ENCODE measurements around the gene IRX4.
"Not testable (repeated sequence)": the region's sequence is repeated elsewhere in the genome, so short reads cannot be mapped to it uniquely, and the experiment has no call there.

Gene IRX4

DNA sequence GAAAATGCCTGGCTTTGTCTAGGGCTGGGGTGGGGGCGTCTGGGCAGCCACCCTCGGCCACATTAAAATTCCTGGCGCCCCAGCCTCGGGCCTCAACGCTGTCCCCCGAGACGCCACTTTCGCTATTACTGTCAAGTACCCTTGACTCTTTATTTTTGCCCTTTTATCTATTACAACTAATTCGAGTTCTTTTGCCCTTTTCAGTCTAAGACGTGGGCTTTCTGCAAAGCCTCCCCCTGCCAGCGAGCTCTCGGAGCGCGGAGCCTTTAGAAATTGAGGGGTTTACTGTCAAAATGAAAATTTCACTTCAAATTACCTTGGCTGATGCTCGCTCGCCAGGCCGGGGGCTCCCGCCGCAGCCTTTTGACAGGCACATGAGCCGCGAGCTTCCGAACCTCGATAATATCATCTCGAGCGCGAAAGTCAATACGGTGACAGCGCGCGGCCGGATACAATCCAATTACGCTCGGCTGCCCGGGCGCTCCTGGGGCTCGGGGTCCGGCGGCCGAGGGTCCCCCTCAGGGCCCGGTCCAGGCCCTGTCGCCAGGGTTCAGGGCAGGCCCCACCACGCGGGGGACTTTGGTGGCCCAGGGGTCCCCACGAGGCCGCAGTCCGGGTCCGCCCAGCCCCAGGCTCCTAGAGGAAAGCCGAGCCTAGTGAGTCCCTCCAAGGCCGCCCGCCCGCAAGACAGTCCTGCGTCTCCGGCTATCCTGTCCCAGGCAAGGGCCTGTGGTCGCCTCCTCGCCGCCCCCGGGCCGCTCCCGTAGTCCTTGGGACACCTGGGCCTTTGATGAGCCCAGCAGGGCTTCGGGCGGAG lies 6.7 kb downstream of the IRX4 start:
- Histone ChIP-seq H3K4me3 (ENCODE audit: low read length in 2 of 2) (peak overlapping the region in 1 of 2 donors; percentile 8), H3K9me3 (ENCODE audit: control insufficient read depth in 2 of 2, low read length in 2 of 2) (no peaks in the 10 kb centered on the region), H3K9ac (ENCODE audit: low read length in 2 of 2) (no peak overlapping the region), H3K27ac (ENCODE audit: low read length) (no peak overlapping the region), H3K27me3 (ENCODE audit: control insufficient read depth in 1 of 2, insufficient read depth in 2 of 2, low read length in 2 of 2) (peaks cover 55 to 76% of the 10 kb centered on the region in 2 donors), H3K4me1 (ENCODE audit: control insufficient read depth, insufficient read depth, low read length) (peaks cover 12% of the 10 kb centered on the region), H3K36me3 (ENCODE audit: control insufficient read depth in 2 of 2, insufficient read depth in 2 of 2, low read length in 2 of 2) (no peaks in the 10 kb centered on the region)

GRCh38 chr5:1875281-1875842 lies 7.4 kb downstream of the IRX4 start:
- Histone ChIP-seq H3K9me3 (ENCODE audit: control insufficient read depth in 2 of 2, low read length in 2 of 2) (no peaks in the 10 kb centered on the region), H3K36me3 (ENCODE audit: control insufficient read depth in 2 of 2, insufficient read depth in 2 of 2, low read length in 2 of 2) (no peaks in the 10 kb centered on the region), H3K27me3 (ENCODE audit: control insufficient read depth in 1 of 2, insufficient read depth in 2 of 2, low read length in 2 of 2) (peaks cover 50 to 71% of the 10 kb centered on the region in 2 donors), H3K4me1 (ENCODE audit: control insufficient read depth, insufficient read depth, low read length) (peaks cover 12% of the 10 kb centered on the region), H3K9ac (ENCODE audit: low read length in 2 of 2) (no peak overlapping the region), H3K4me3 (ENCODE audit: low read length in 2 of 2) (peak overlapping the region in 1 of 2 donors; percentile 8), H3K27ac (ENCODE audit: low read length) (no peak overlapping the region)

GRCh38 chr5:1874771-1875220 lies 7.9 kb downstream of the IRX4 start:
- H3K27ac ChIP-seq (ENCODE audit: low read length) = no peak overlapping the region
- H3K27me3 ChIP-seq (ENCODE audit: control insufficient read depth in 1 of 2, insufficient read depth in 2 of 2, low read length in 2 of 2) = peaks cover 47 to 65% of the 10 kb centered on the region in 2 donors
- H3K9me3 ChIP-seq (ENCODE audit: control insufficient read depth in 2 of 2, low read length in 2 of 2) = no peaks in the 10 kb centered on the region
- H3K36me3 ChIP-seq (ENCODE audit: control insufficient read depth in 2 of 2, insufficient read depth in 2 of 2, low read length in 2 of 2) = no peaks in the 10 kb centered on the region
- no peak overlapping the region for H3K4me3 ChIP-seq (ENCODE audit: low read length in 2 of 2)
- peaks cover 12% of the 10 kb centered on the region for H3K4me1 ChIP-seq (ENCODE audit: control insufficient read depth, insufficient read depth, low read length)
- no peak overlapping the region for H3K9ac ChIP-seq (ENCODE audit: low read length in 2 of 2)

DNA sequence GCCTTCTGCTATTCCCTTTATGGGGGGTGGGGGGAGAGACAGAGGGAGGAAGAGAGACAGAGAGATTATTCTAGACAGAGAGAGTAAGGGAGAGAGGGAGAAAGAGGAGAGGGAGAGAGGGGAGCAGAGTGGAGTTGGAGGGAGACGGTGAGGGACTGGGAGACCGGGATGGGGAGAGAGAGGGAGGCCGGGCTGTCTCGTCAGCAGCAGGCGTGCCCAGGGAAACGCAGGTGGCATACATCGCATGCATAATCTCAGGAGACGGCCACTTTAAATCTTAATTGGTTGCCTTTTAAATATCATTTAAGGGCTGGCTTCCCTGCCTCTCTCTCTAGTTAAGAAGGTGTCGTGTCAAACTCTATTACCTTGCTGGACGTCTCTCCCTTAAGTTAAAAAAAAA lies 8.4 kb downstream of the IRX4 start:
- Histone ChIP-seq H3K27me3 (ENCODE audit: control insufficient read depth in 1 of 2, insufficient read depth in 2 of 2, low read length in 2 of 2) (peaks cover 45 to 61% of the 10 kb centered on the region in 2 donors), H3K9ac (ENCODE audit: low read length in 2 of 2) (no peak overlapping the region), H3K9me3 (ENCODE audit: control insufficient read depth in 2 of 2, low read length in 2 of 2) (no peaks in the 10 kb centered on the region), H3K4me1 (ENCODE audit: control insufficient read depth, insufficient read depth, low read length) (peaks cover 12% of the 10 kb centered on the region), H3K27ac (ENCODE audit: low read length) (no peak overlapping the region), H3K36me3 (ENCODE audit: control insufficient read depth in 2 of 2, insufficient read depth in 2 of 2, low read length in 2 of 2) (no peaks in the 10 kb centered on the region), H3K4me3 (ENCODE audit: low read length in 2 of 2) (no peak overlapping the region)

- H3K27me3 ChIP-seq (ENCODE audit: control insufficient read depth in 1 of 2, insufficient read depth in 2 of 2, low read length in 2 of 2) = peaks cover 39 to 54% of the 10 kb centered on the region in 2 donors
- H3K4me3 ChIP-seq (ENCODE audit: low read length in 2 of 2) = no peak overlapping the region
- H3K27ac ChIP-seq (ENCODE audit: low read length) = no peak overlapping the region
- H3K4me1 ChIP-seq (ENCODE audit: control insufficient read depth, insufficient read depth, low read length) = peaks cover 12% of the 10 kb centered on the region
- no peaks in the 10 kb centered on the region for H3K9me3 ChIP-seq (ENCODE audit: control insufficient read depth in 2 of 2, low read length in 2 of 2)
- no peak overlapping the region for H3K9ac ChIP-seq (ENCODE audit: low read length in 2 of 2)
- no peaks in the 10 kb centered on the region for H3K36me3 ChIP-seq (ENCODE audit: control insufficient read depth in 2 of 2, insufficient read depth in 2 of 2, low read length in 2 of 2)
Observed at GRCh38 chr5:1873243-1873959, 9.3 kb downstream of the IRX4 start.

GRCh38 chr5:1871441-1871840 lies 11.3 kb downstream of the IRX4 start:
- H3K27me3 ChIP-seq (ENCODE audit: control insufficient read depth in 1 of 2, insufficient read depth in 2 of 2, low read length in 2 of 2) = peaks cover 36 to 40% of the 10 kb centered on the region in 2 donors
- no peak overlapping the region for H3K9ac ChIP-seq (ENCODE audit: low read length in 2 of 2)
- no peaks in the 10 kb centered on the region for H3K9me3 ChIP-seq (ENCODE audit: control insufficient read depth in 2 of 2, low read length in 2 of 2)
- no peak overlapping the region for H3K4me3 ChIP-seq (ENCODE audit: low read length in 2 of 2)
- H3K4me1 ChIP-seq (ENCODE audit: control insufficient read depth, insufficient read depth, low read length) = peaks cover 9% of the 10 kb centered on the region
- no peak overlapping the region for H3K27ac ChIP-seq (ENCODE audit: low read length)
- H3K36me3 ChIP-seq (ENCODE audit: control insufficient read depth in 2 of 2, insufficient read depth in 2 of 2, low read length in 2 of 2) = no peaks in the 10 kb centered on the region

DNA sequence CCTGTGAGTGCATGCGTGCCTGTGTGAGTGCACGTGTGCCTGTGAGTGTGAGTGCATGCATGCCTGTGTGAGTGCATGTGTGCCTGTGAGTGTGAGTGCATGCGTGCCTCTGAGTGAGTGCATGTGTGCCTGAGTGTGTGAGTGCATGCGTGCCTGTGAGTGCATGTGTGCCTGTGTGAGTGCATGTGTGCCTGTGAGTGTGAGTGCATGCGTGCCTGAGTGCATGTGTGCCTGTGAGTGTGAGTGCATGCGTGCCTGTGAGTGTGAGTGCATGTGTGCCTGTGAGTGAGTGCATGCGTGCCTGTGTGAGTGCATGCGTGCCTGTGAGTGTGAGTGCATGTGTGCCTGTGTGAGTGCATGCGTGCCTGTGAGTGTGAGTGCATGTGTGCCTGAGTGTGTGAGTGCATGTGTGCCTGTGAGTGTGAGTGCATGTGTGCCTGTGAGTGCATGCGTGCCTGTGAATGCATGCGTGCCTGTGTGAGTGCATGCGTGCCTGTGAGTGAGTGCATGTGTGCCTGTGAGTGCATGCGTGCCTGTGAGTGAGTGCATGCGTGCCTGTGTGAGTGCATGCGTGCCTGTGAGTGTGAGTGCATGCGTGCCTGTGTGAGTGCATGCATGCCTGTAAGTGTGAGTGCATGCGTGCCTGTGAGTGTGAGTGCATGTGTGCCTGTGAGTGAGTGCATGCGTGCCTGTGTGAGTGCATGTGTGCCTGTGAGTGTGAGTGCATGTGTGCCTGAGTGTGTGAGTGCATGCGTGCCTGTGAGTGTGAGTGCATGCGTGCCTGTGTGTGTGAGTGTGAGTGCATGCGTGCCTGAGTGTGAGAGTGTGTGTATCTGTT lies 12.1 kb downstream of the IRX4 start:
- H3K9ac ChIP-seq (ENCODE audit: low read length in 2 of 2); H3K9me3 ChIP-seq (ENCODE audit: control insufficient read depth in 2 of 2, low read length in 2 of 2); H3K4me1 ChIP-seq (ENCODE audit: control insufficient read depth, insufficient read depth, low read length); H3K4me3 ChIP-seq (ENCODE audit: low read length in 2 of 2); H3K27ac ChIP-seq (ENCODE audit: low read length); H3K36me3 ChIP-seq (ENCODE audit: control insufficient read depth in 2 of 2, insufficient read depth in 2 of 2, low read length in 2 of 2): not testable (repeated sequence)
- H3K27me3 ChIP-seq (ENCODE audit: control insufficient read depth in 1 of 2, insufficient read depth in 2 of 2, low read length in 2 of 2) = peaks cover 34% of the 10 kb centered on the region in 2 donors

- Histone ChIP-seq H3K36me3 (ENCODE audit: control insufficient read depth in 2 of 2, insufficient read depth in 2 of 2, low read length in 2 of 2) (no peaks in the 10 kb centered on the region), H3K27me3 (ENCODE audit: control insufficient read depth in 1 of 2, insufficient read depth in 2 of 2, low read length in 2 of 2) (peaks cover 25 to 30% of the 10 kb centered on the region in 2 donors), H3K4me1 (ENCODE audit: control insufficient read depth, insufficient read depth, low read length) (no peaks in the 10 kb centered on the region), H3K9me3 (ENCODE audit: control insufficient read depth in 2 of 2, low read length in 2 of 2) (no peaks in the 10 kb centered on the region), H3K27ac (ENCODE audit: low read length) (no peak overlapping the region), H3K9ac (ENCODE audit: low read length in 2 of 2) (no peak overlapping the region), H3K4me3 (ENCODE audit: low read length in 2 of 2) (no peak overlapping the region)
Observed at GRCh38 chr5:1868886-1869475, 13.7 kb downstream of the IRX4 start.

DNA sequence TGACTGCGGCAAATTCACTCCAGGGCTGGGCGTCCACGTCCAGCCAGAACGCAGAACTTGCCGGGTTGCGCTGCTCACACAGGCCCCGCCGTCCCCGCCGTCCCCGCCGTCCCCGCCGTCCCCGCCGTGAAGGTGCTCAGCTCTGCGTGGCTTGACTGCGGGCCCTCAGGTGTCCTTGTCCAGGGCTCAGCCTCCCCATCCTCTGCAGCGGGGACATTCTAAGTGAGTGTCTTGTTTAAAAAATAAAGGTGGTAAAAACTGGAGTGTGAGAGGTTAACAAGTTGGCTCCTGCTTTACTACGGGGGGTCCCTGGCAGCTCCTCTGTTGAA lies 14.9 kb downstream of the IRX4 start:
- H3K9me3 ChIP-seq (ENCODE audit: control insufficient read depth in 2 of 2, low read length in 2 of 2) = no peaks in the 10 kb centered on the region
- H3K4me1 ChIP-seq (ENCODE audit: control insufficient read depth, insufficient read depth, low read length) = no peaks in the 10 kb centered on the region
- peaks cover 21 to 23% of the 10 kb centered on the region in 2 donors for H3K27me3 ChIP-seq (ENCODE audit: control insufficient read depth in 1 of 2, insufficient read depth in 2 of 2, low read length in 2 of 2)
- no peak overlapping the region for H3K4me3 ChIP-seq (ENCODE audit: low read length in 2 of 2)
- no peak overlapping the region for H3K27ac ChIP-seq (ENCODE audit: low read length)
- H3K36me3 ChIP-seq (ENCODE audit: control insufficient read depth in 2 of 2, insufficient read depth in 2 of 2, low read length in 2 of 2) = no peaks in the 10 kb centered on the region
- no peak overlapping the region for H3K9ac ChIP-seq (ENCODE audit: low read length in 2 of 2)
